IMR-90 (cell line): ENCODE data around the gene ACTA2. TPM values are rescaled to one million over a fixed set of nuclear protein-coding genes. Genes with fewer than 3 reads are reported as not detected.

Experiments
- ATAC-seq: fragments of 200-7000 bp; cut with Tn5 transposase; 2 replicates; pipeline ENCODE4 v1.9.1; 2020; ENCODE audit warnings: low read depth, mild to moderate bottlenecking, moderate library complexity
- BruUV-seq: library from RNA; stranded (reverse); fragments of 400-500 nt; replicated peaks from 2 replicates; lab custom pipeline; 2021; lab: Mats Ljungman, UMichigan
- CTCF ChIA-PET: fragments of 300-600 bp; formaldehyde crosslinking; extraction: SDS; loops from one replicate; lab custom pipeline; 2021; ENCODE audit warnings: antibody characterized with exemption; lab: Yijun Ruan, JAX
- POLR2A ChIA-PET: fragments of 300-600 bp; sonication (Branson Sonifier 250); formaldehyde crosslinking; loops from one replicate; lab custom pipeline; 2022; ENCODE audit warnings: antibody characterized with exemption; ENCODE audit not compliant: unreplicated experiment; lab: Charles Lee
- DNase-seq: peaks from one replicate; pipeline ENCODE4 v3.0.0; 2013
- H2AFZ ChIP-seq: replicated peaks from 2 replicates; pipeline ENCODE3; 2013; ENCODE audit warnings: low read length, mild to moderate bottlenecking; ENCODE audit not compliant: poor library complexity
- H2AK5ac ChIP-seq: 2 replicates; pipeline ENCODE4 v1.6.1; 2013; ENCODE audit warnings: low read depth, low read length, inconsistent platforms
- H2AK9ac ChIP-seq: replicated peaks from 2 replicates; pipeline ENCODE3; 2013; ENCODE audit warnings: mild to moderate bottlenecking, low read depth, low read length, moderate library complexity; ENCODE audit not compliant: poor library complexity
- H2BK120ac ChIP-seq: 2 replicates; pipeline ENCODE4 v1.6.1; 2013; ENCODE audit warnings: low read depth, low read length, inconsistent platforms
- H2BK15ac ChIP-seq: 3 replicates; pipeline ENCODE4 v1.6.1; 2013; ENCODE audit warnings: low read depth, low read length, inconsistent platforms
- H2BK20ac ChIP-seq: 2 replicates; pipeline ENCODE4 v1.6.1; 2013; ENCODE audit warnings: low read depth, mild to moderate bottlenecking, inconsistent platforms, low read length, moderate library complexity
- H2BK5ac ChIP-seq: 2 replicates; pipeline ENCODE4 v1.6.1; 2013; ENCODE audit warnings: mild to moderate bottlenecking, low read depth, low read length, inconsistent platforms; ENCODE audit not compliant: poor library complexity, severe bottlenecking
- H3K14ac ChIP-seq: replicated peaks from 2 replicates; pipeline ENCODE4 v1.6.1; 2013; ENCODE audit warnings: low read depth, low read length, inconsistent platforms
- H3K18ac ChIP-seq: 2 replicates; pipeline ENCODE4 v1.6.1; 2013; ENCODE audit warnings: low read depth, low read length, control low read depth
- H3K23ac ChIP-seq: 2 replicates; pipeline ENCODE4 v1.6.1; 2013; ENCODE audit warnings: low read depth, low read length, inconsistent platforms
- H3K27ac ChIP-seq: 2 replicates; pipeline ENCODE4 v1.5.1; 2013; ENCODE audit warnings: mild to moderate bottlenecking, control low read depth, low read length; ENCODE audit not compliant: insufficient read depth
- H3K27me3 ChIP-seq: 2 replicates; pipeline ENCODE4 v1.6.1; 2013; ENCODE audit warnings: low read length; ENCODE audit not compliant: control insufficient read depth, insufficient read depth
- H3K36me3 ChIP-seq: 2 replicates; pipeline ENCODE4 v1.6.1; 2013; ENCODE audit warnings: low read length, mixed read lengths; ENCODE audit not compliant: control insufficient read depth, insufficient read depth
- H3K4ac ChIP-seq: 2 replicates; pipeline ENCODE4 v1.6.1; 2013; ENCODE audit warnings: low read depth, low read length, inconsistent platforms
- H3K4me1 ChIP-seq: 2 replicates; pipeline ENCODE4 v1.6.1; 2013; ENCODE audit warnings: low read length, mixed read lengths; ENCODE audit not compliant: control insufficient read depth, insufficient read depth
- H3K4me2 ChIP-seq: 2 replicates; pipeline ENCODE4 v1.6.1; 2013; ENCODE audit warnings: low read depth, mild to moderate bottlenecking, control low read depth, low read length, moderate library complexity
- H3K4me3 ChIP-seq: 2 replicates; pipeline ENCODE4 v1.5.1; 2013; ENCODE audit warnings: low read depth, mild to moderate bottlenecking, control low read depth, low read length, moderate library complexity; ENCODE audit not compliant: insufficient read depth
- H3K56ac ChIP-seq: 2 replicates; pipeline ENCODE4 v1.6.1; 2013; ENCODE audit warnings: low read length, inconsistent platforms; ENCODE audit not compliant: insufficient read depth; ENCODE audit errors: extremely low read depth
- H3K79me1 ChIP-seq, 2 experiments: 2 replicates each; pipeline ENCODE4 v1.6.1; 2013; ENCODE audit warnings: low read length in 2 of 2, inconsistent platforms in 1 of 2, low read depth in 1 of 2
- H3K9ac ChIP-seq: 2 replicates; pipeline ENCODE4 v1.6.1; 2013; ENCODE audit warnings: low read depth, low read length, control low read depth
- H3K9me1 ChIP-seq: 2 replicates; pipeline ENCODE4 v1.6.1; 2013; ENCODE audit warnings: low read length, inconsistent platforms; ENCODE audit not compliant: insufficient read depth
- H3K9me3 ChIP-seq: 2 replicates; pipeline ENCODE4 v1.6.1; 2013; ENCODE audit warnings: low read length; ENCODE audit not compliant: control insufficient read depth, insufficient read depth
- H4K20me1 ChIP-seq: 2 replicates; pipeline ENCODE4 v1.6.1; 2013; ENCODE audit warnings: low read length, inconsistent platforms; ENCODE audit not compliant: insufficient read depth
- H4K5ac ChIP-seq: 2 replicates; pipeline ENCODE4 v1.6.1; 2013; ENCODE audit warnings: mild to moderate bottlenecking, low read depth, low read length, control low read depth
- H4K8ac ChIP-seq, 2 experiments: 2 replicates each; pipeline ENCODE4 v1.6.1; 2013; ENCODE audit warnings: low read depth in 2 of 2, low read length in 2 of 2, control low read depth in 1 of 2, inconsistent platforms in 1 of 2
- H4K91ac ChIP-seq: 2 replicates; pipeline ENCODE4 v1.6.1; 2013; ENCODE audit warnings: low read depth, low read length, inconsistent platforms; ENCODE audit not compliant: insufficient read depth
- RAD21 ChIP-seq: IDR thresholded peaks from 2 replicates; pipeline ENCODE4 v1.6.1; 2012; ENCODE audit warnings: low read length, improper control_type of control experiment
- WGBS, 2 experiments: methylation state at CpG; one replicate each; pipeline versions ENCODE4 v1.1.5 to v1.1.7; 2013; ENCODE audit warnings: missing lambda C conversion rate in 2 of 2; ENCODE audit not compliant: insufficient read length in 1 of 2; ENCODE audit errors: extremely low coverage in 2 of 2; 5-methylcytosine and 5-hydroxymethylcytosine counted together
- dilution Hi-C: fragments of 300-500 bp; cut with HindIII; formaldehyde crosslinking; loops from one replicate; pipeline ENCODE4 v1.14.3; 2018; ENCODE audit warnings: low sequenced_read_pairs; ENCODE audit not compliant: unreplicated experiment
- in situ Hi-C: fragments of 300-500 bp; cut with MboI; formaldehyde crosslinking; loops from 3 replicates; pipeline ENCODE4 v1.14.3; 2019; ENCODE audit warnings: low sequenced_read_pairs, inconsistent platforms, mixed read lengths
- intact Hi-C: fragments of 100-400 bp; cut with micrococcal nuclease; formaldehyde crosslinking; loops from 2 replicates; pipeline ENCODE4 v1.10.0; 2022
- polyA plus RNA-seq, 3 experiments: library from polyadenylated mRNA; depleted of rRNA; stranded (reverse); fragments of >200 nt; gene quantifications; 2 replicates each; pipeline ENCODE4 v1.2.3, GENCODE V29; 2012; ENCODE audit warnings: low replicate concordance in 1 of 3
- total RNA-seq: library from RNA; depleted of rRNA; stranded (reverse); fragments of >200 nt; gene quantifications from 2 replicates; pipeline ENCODE4 v1.2.3, GENCODE V29; 2012

ACTA2 gene
- total and polyA plus RNA-seq, 2 of the 4 experiments (the other 2 are of a cell fraction) = 978 to 1,235 TPM

DNA sequence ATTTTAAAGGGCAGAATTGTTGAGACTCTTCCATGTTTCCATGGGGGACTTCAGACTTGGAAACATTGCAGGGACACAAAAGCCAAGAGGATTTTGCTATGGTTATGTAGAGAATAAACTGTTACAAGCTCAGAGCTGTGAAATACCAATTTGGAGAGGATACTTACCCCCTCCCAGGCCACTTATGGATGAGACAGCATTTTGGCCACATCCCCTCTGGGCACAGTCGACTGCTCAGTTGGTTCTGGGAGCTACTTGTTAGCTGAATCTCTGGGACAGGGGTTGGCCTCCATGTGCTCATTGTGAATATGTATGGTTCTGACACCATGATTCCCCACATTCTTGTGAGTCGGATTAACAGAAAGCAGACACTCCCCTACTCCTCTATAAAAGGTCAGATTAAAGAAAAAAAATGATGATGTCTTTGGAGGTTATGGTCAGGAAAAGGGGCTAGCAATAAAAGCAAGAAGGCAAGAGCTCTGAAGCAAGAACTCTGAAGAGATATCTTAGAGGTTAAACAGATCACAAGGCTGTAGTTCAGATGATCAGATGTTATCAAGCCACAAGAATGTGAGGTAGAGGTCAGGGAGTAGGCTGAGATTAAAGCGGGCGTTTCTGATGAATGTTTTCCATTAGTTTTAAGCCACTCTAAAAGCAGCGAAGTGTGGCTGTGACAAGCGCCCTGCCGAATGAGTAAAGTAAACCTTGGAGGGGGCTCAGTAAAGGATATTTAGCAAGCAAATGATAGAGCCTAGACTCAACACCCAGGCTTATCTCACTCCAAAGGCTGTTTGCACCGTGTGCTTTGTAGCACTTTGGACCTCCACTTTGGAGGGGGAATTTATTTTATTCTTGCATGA is 55.3 kb downstream of the ACTA2 start:
- peak overlapping the region; percentile 23; the same call in 1 of the 2 replicates for H3K27ac ChIP-seq
- H2BK15ac ChIP-seq = peak overlapping the region; percentile 29; the same call in 1 of the 3 replicates
- peak overlapping the region; percentile 53 for H2BK120ac ChIP-seq
- H2AK9ac ChIP-seq = no peak overlapping the region
- peak overlapping the region; percentile 17 for H4K91ac ChIP-seq
- H3K4me3 ChIP-seq = no peak overlapping the region
- H3K23ac ChIP-seq = peak overlapping the region; percentile 72
- peak overlapping the region; percentile 76 for H3K18ac ChIP-seq
- H3K36me3 ChIP-seq = peaks cover 8% of the 10 kb centered on the region
- H2AFZ ChIP-seq = no peak overlapping the region
- no TSS peak for BruUV-seq
- no peak for TF ChIP-seq RAD21
- no peak overlapping the region for H3K56ac ChIP-seq
- H3K4me2 ChIP-seq = peak overlapping the region; percentile 65
- DNase-seq (no peak), ATAC-seq (peak; percentile 24)
- peak overlapping the region; percentile 78 for H4K5ac ChIP-seq
- POLR2A ChIA-PET = interaction anchor here (0.6 kb wide), 1 partner anchor 19 kb away, joined by 3 read pairs; no protein-coding TSS in a partner anchor
- CTCF ChIA-PET = no interaction called here
- H3K79me1 ChIP-seq = peaks cover 46 to 78% of the 10 kb centered on the region in 2 experiments
- intact Hi-C loops = no loop called here
- peak overlapping the region; percentile 29; the same call in 1 of the 2 replicates for H2AK5ac ChIP-seq
- WGBS, 2 experiments = no CpG with 5 or more reads among the region's 8 CpGs
- H3K14ac ChIP-seq = peak overlapping the region; percentile 81
- peak overlapping the region; percentile 36; the same call in 1 of the 2 replicates for H2BK20ac ChIP-seq
- H3K4ac ChIP-seq = peak overlapping the region; percentile 58
- H3K9ac ChIP-seq = no peak overlapping the region
- H4K8ac ChIP-seq = peak overlapping the region; percentile 10 to 55; a peak in 3 of 4 replicates
- peaks cover 37% of the 10 kb centered on the region for H3K4me1 ChIP-seq
- H3K9me3 ChIP-seq = no peaks in the 10 kb centered on the region
- H3K27me3 ChIP-seq = no peaks in the 10 kb centered on the region
- peak overlapping the region; percentile 72 for H2BK5ac ChIP-seq
- H4K20me1 ChIP-seq = no peaks in the 10 kb centered on the region; the same call in 1 of the 2 replicates
- dilution Hi-C loops = no loop called here
- H3K9me1 ChIP-seq = peaks cover 24% of the 10 kb centered on the region
- in situ Hi-C loops = no loop called here
